WTC11 (cell line): Measurements from ENCODE around the gene BTK. TPM values are rescaled to one million over a fixed set of nuclear protein-coding genes. Genes with fewer than 3 reads are reported as not detected.

Experiments
- ATAC-seq: fragments of 200-7000 bp; cut with Tn5 transposase; 2 replicates; pipeline ENCODE4 v1.10.0; 2021; ENCODE audit warnings: mild to moderate bottlenecking, moderate library complexity
- CTCF ChIA-PET: fragments of 300-600 bp; sonication (Branson Sonifier 250); formaldehyde crosslinking; loops from one replicate; lab custom pipeline; 2021; ENCODE audit warnings: antibody characterized with exemption; lab: Charles Lee
- POLR2A ChIA-PET: fragments of 350-600 bp; sonication (Branson Sonifier 250); formaldehyde crosslinking; loops from one replicate; lab custom pipeline; 2021; ENCODE audit warnings: antibody characterized with exemption; lab: Charles Lee
- DNase-seq: peaks from one replicate; pipeline ENCODE4 v3.0.0; 2021; ENCODE audit warnings: low spot score
- H3K27ac Mint-ChIP-seq: 2 replicates; pipeline ENCODE4 v1.8.0; 2021; ENCODE audit warnings: mixed read lengths
- H3K27me3 Mint-ChIP-seq: 2 replicates; pipeline ENCODE4 v1.8.0; 2021; ENCODE audit warnings: low read depth, mild to moderate bottlenecking, moderate library complexity, mixed read lengths
- H3K36me3 Mint-ChIP-seq: 2 replicates; pipeline ENCODE4 v1.8.0; 2021; ENCODE audit warnings: mixed read lengths
- H3K4me1 Mint-ChIP-seq: 2 replicates; pipeline ENCODE4 v1.8.0; 2022; ENCODE audit warnings: mixed read lengths
- H3K4me3 Mint-ChIP-seq: 2 replicates; pipeline ENCODE4 v1.8.0; 2021; ENCODE audit warnings: mild to moderate bottlenecking, moderate library complexity, mixed read lengths
- H3K9me3 Mint-ChIP-seq: 2 replicates; pipeline ENCODE4 v1.8.0; 2021; ENCODE audit warnings: mixed read lengths
- CBFB ChIP-seq: sonication (generic); formaldehyde crosslinking; IDR thresholded peaks from 2 replicates; pipeline ENCODE4 v1.8.1; 2022; ENCODE audit warnings: mild to moderate bottlenecking, low read depth, missing genetic modification reagents
- CDX4 ChIP-seq: fragments of 250-450 bp; sonication (Bioruptor Pico); IDR thresholded peaks from 2 replicates; pipeline ENCODE4 v1.9.0; 2021; ENCODE audit warnings: moderate library complexity, mild to moderate bottlenecking, inconsistent platforms, borderline replicate concordance
- CREB1 ChIP-seq: sonication (generic); formaldehyde crosslinking; IDR thresholded peaks from 2 replicates; pipeline ENCODE4 v1.8.0; 2023; ENCODE audit warnings: mild to moderate bottlenecking, missing genetic modification reagents
- E2F4 ChIP-seq: sonication (generic); formaldehyde crosslinking; IDR thresholded peaks from 2 replicates; pipeline ENCODE4 v1.8.1; 2022; ENCODE audit warnings: low read depth, mild to moderate bottlenecking, moderate library complexity, missing genetic modification reagents, borderline replicate concordance
- ELF4 ChIP-seq: sonication (generic); formaldehyde crosslinking; IDR thresholded peaks from 2 replicates; pipeline ENCODE4 v1.8.1; 2022; ENCODE audit warnings: low read depth, mild to moderate bottlenecking, moderate library complexity, missing genetic modification reagents
- ETV6 ChIP-seq: sonication (generic); formaldehyde crosslinking; IDR thresholded peaks from 2 replicates; pipeline ENCODE4 v1.8.1; 2022; ENCODE audit warnings: mild to moderate bottlenecking, missing genetic modification reagents
- GABPB1 ChIP-seq: sonication (generic); formaldehyde crosslinking; IDR thresholded peaks from 2 replicates; pipeline ENCODE4 v1.8.1; 2023; ENCODE audit warnings: mild to moderate bottlenecking, missing genetic modification reagents
- HMGA2 ChIP-seq: fragments of 250-450 bp; sonication (Bioruptor Pico); IDR thresholded peaks from 2 replicates; pipeline ENCODE4 v1.4.0; 2021; ENCODE audit warnings: mild to moderate bottlenecking, moderate library complexity
- JAZF1 ChIP-seq: fragments of 250-450 bp; sonication (Bioruptor Pico); IDR thresholded peaks from 2 replicates; pipeline ENCODE4 v1.9.0; 2021; ENCODE audit warnings: moderate library complexity, mild to moderate bottlenecking, inconsistent platforms
- JUN ChIP-seq: sonication (generic); formaldehyde crosslinking; IDR thresholded peaks from 2 replicates; pipeline ENCODE4 v1.8.0; 2023; ENCODE audit warnings: mild to moderate bottlenecking, missing genetic modification reagents
- MXD4 ChIP-seq: fragments of 250-450 bp; sonication (Bioruptor Pico); IDR thresholded peaks from 2 replicates; pipeline ENCODE4 v1.8.0; 2021; ENCODE audit warnings: mild to moderate bottlenecking, moderate library complexity, borderline replicate concordance
- NFYB ChIP-seq: sonication (generic); formaldehyde crosslinking; conservative IDR thresholded peaks from 2 replicates; pipeline ENCODE4 v1.8.0; 2022; ENCODE audit warnings: low read depth, missing genetic modification reagents
- PRDM15 ChIP-seq: sonication (generic); formaldehyde crosslinking; IDR thresholded peaks from 2 replicates; pipeline ENCODE4 v1.8.0; 2022; ENCODE audit warnings: missing genetic modification reagents
- PRRX2 ChIP-seq: fragments of 250-450 bp; sonication (Bioruptor Pico); IDR thresholded peaks from 2 replicates; pipeline ENCODE4 v1.8.0; 2021; ENCODE audit warnings: mild to moderate bottlenecking
- RELA ChIP-seq: sonication (generic); formaldehyde crosslinking; IDR thresholded peaks from 2 replicates; pipeline ENCODE4 v1.8.1; 2022; ENCODE audit warnings: missing genetic modification reagents, mild to moderate bottlenecking, borderline replicate concordance
- RORB ChIP-seq: fragments of 250-450 bp; sonication (Bioruptor Pico); IDR thresholded peaks from 2 replicates; pipeline ENCODE4 v1.9.0; 2021; ENCODE audit warnings: mild to moderate bottlenecking
- TCF7 ChIP-seq: sonication (generic); formaldehyde crosslinking; IDR thresholded peaks from 2 replicates; pipeline ENCODE4 v1.8.0; 2022; ENCODE audit warnings: mild to moderate bottlenecking, low read depth, missing genetic modification reagents, moderate library complexity
- TEAD4 ChIP-seq: sonication (generic); formaldehyde crosslinking; IDR thresholded peaks from 2 replicates; pipeline ENCODE4 v1.8.0; 2022; ENCODE audit warnings: mild to moderate bottlenecking, missing genetic modification reagents
- USF1 ChIP-seq: sonication (generic); formaldehyde crosslinking; IDR thresholded peaks from 2 replicates; pipeline ENCODE4 v1.8.0; 2022; ENCODE audit warnings: mild to moderate bottlenecking, missing genetic modification reagents
- ZNF232 ChIP-seq: sonication (generic); formaldehyde crosslinking; IDR thresholded peaks from 2 replicates; pipeline ENCODE4 v1.8.0; 2022; ENCODE audit warnings: mild to moderate bottlenecking, missing genetic modification reagents
- ZNF263 ChIP-seq: sonication (generic); formaldehyde crosslinking; IDR thresholded peaks from 2 replicates; pipeline ENCODE4 v1.8.1; 2022; ENCODE audit warnings: low read depth, mild to moderate bottlenecking, moderate library complexity, missing genetic modification reagents
- ZNF423 ChIP-seq: fragments of 250-450 bp; sonication (Bioruptor Pico); IDR thresholded peaks from 2 replicates; pipeline ENCODE4 v2.1.2; 2022; ENCODE audit warnings: mild to moderate bottlenecking, moderate library complexity
- ZNF425 ChIP-seq: fragments of 250-450 bp; sonication (Bioruptor Pico); conservative IDR thresholded peaks from 2 replicates; pipeline ENCODE4 v1.9.0; 2021; ENCODE audit warnings: mild to moderate bottlenecking
- ZNF671 ChIP-seq: fragments of 250-450 bp; sonication (Bioruptor Pico); IDR thresholded peaks from 2 replicates; pipeline ENCODE4 v1.8.0; 2021; ENCODE audit warnings: mild to moderate bottlenecking
- total RNA-seq: library from RNA; stranded (reverse); gene quantifications from 3 replicates; pipeline ENCODE4 v1.2.3, GENCODE V29; 2021

BTK gene
- total RNA-seq, 1 experiment from 2014 or later, result 0.74 TPM

GRCh38 chrX:101410461-101410860 lies 24.5 kb upstream of the BTK start:
- Mint-ChIP-seq H3K36me3 (peaks cover 20% of the 10 kb centered on the region), H3K4me3 (peak overlapping the region; percentile 45), H3K9me3 (no peaks in the 10 kb centered on the region), H3K4me1 (peaks cover 18% of the 10 kb centered on the region), H3K27ac (peak overlapping the region; percentile 82; the same call in 1 of the 2 replicates), H3K27me3 (no peaks in the 10 kb centered on the region)
- DNase-seq (no peak), ATAC-seq (no peak)
- CTCF ChIA-PET, result no interaction called here
- no peak for TF ChIP-seq PRDM15
- no peak for TF ChIP-seq NFYB
- TF ChIP-seq TEAD4 (CRISPR knock-in tag), result no peak
- no peak for TF ChIP-seq ZNF423 (CRISPR knock-in tag)
- TF ChIP-seq ZNF263 (CRISPR knock-in tag), result no peak
- TF ChIP-seq JAZF1 (CRISPR knock-in tag), result no peak
- no peak for TF ChIP-seq ELF4 (CRISPR knock-in tag)
- no peak for TF ChIP-seq USF1 (CRISPR knock-in tag)
- TF ChIP-seq HMGA2 (CRISPR knock-in tag), result no peak
- no peak for TF ChIP-seq TCF7 (CRISPR knock-in tag)
- no peak for TF ChIP-seq MXD4 (CRISPR knock-in tag)
- no peak for TF ChIP-seq E2F4 (CRISPR knock-in tag)
- no peak for TF ChIP-seq RORB (CRISPR knock-in tag)
- TF ChIP-seq ZNF425 (CRISPR knock-in tag), result no peak
- TF ChIP-seq GABPB1 (CRISPR knock-in tag), result no peak
- TF ChIP-seq JUN (CRISPR knock-in tag), result no peak
- no peak for TF ChIP-seq ZNF671 (CRISPR knock-in tag)
- no peak for TF ChIP-seq ETV6
- TF ChIP-seq ZNF232, result no peak
- POLR2A ChIA-PET, result no interaction called here

GRCh38 chrX:101409043-101409442 lies 23.1 kb upstream of the BTK start:
- no peak for ATAC-seq
- H3K27ac Mint-ChIP-seq, result peak overlapping the region; percentile 49; the same call in 1 of the 2 replicates
- peaks cover 14% of the 10 kb centered on the region for H3K4me1 Mint-ChIP-seq
- H3K27me3 Mint-ChIP-seq, result no peaks in the 10 kb centered on the region
- CTCF ChIA-PET, result no interaction called here
- TF ChIP-seq ZNF232, result no peak
- TF ChIP-seq RELA (CRISPR knock-in tag), result no peak
- no peak for TF ChIP-seq PRDM15
- no peak for TF ChIP-seq CBFB
- TF ChIP-seq PRRX2, result no peak
- no peak for TF ChIP-seq ZNF423 (CRISPR knock-in tag)
- TF ChIP-seq CREB1, result no peak
- TF ChIP-seq CDX4, result no peak
- TF ChIP-seq, all 79 proteins: peak for 0
- peaks cover 22% of the 10 kb centered on the region for H3K36me3 Mint-ChIP-seq
- no peak for DNase-seq
- no peaks in the 10 kb centered on the region for H3K9me3 Mint-ChIP-seq
- peak overlapping the region; percentile 99 for H3K4me3 Mint-ChIP-seq
- POLR2A ChIA-PET, result no interaction called here
